Hepatocyte (in vitro differentiated cells): ENCODE results near the gene C19orf53. TPM values are rescaled to one million over a fixed set of nuclear protein-coding genes. Genes with fewer than 3 reads are reported as not detected.
"Not testable (repeated sequence)": the region's sequence is repeated elsewhere in the genome, so short reads cannot be mapped to it uniquely, and the experiment has no call there.

Experiments
- DNase-seq: peaks from one replicate; pipeline ENCODE4 v3.0.0-alpha.2; 2016; ENCODE audit warnings: low spot score
- H2AFZ ChIP-seq: fragments of 200-600 bp; sonication (generic); 2 replicates; pipeline ENCODE4 v1.6.0; 2016; ENCODE audit warnings: antibody characterized with exemption, mild to moderate bottlenecking
- H3K27ac ChIP-seq: fragments of 200-600 bp; sonication (generic); 2 replicates; pipeline ENCODE4 v1.5.1; 2016; ENCODE audit warnings: mild to moderate bottlenecking
- H3K27me3 ChIP-seq: fragments of 200-600 bp; sonication (generic); 2 replicates; pipeline ENCODE4 v1.6.1; 2016
- H3K36me3 ChIP-seq: fragments of 200-600 bp; sonication (generic); replicated peaks from 2 replicates; pipeline ENCODE4 v1.5.1; 2016; ENCODE audit warnings: low read depth; ENCODE audit not compliant: insufficient read depth
- H3K4me1 ChIP-seq: fragments of 200-600 bp; sonication (generic); 2 replicates; pipeline ENCODE4 v1.5.1; 2016; ENCODE audit warnings: mild to moderate bottlenecking, moderate library complexity; ENCODE audit not compliant: insufficient read depth
- H3K4me2 ChIP-seq: fragments of 200-600 bp; sonication (generic); 2 replicates; pipeline ENCODE4 v1.6.0; 2016
- H3K4me3 ChIP-seq: fragments of 200-600 bp; sonication (generic); 2 replicates; pipeline ENCODE4 v1.5.1; 2016; ENCODE audit warnings: mild to moderate bottlenecking
- H3K79me2 ChIP-seq: fragments of 200-600 bp; sonication (generic); 2 replicates; pipeline ENCODE4 v1.6.0; 2017; ENCODE audit warnings: mild to moderate bottlenecking
- H3K9me2 ChIP-seq: fragments of 200-600 bp; sonication (generic); replicated peaks from 2 replicates; pipeline ENCODE4 v1.6.0; 2017; ENCODE audit warnings: mild to moderate bottlenecking; ENCODE audit not compliant: insufficient read depth
- H3K9me3 ChIP-seq: fragments of 200-600 bp; sonication (generic); 2 replicates; pipeline ENCODE4 v1.5.1; 2016; ENCODE audit warnings: low read depth, mild to moderate bottlenecking
- H4K20me1 ChIP-seq: fragments of 200-600 bp; sonication (generic); 2 replicates; pipeline ENCODE4 v1.6.0; 2016; ENCODE audit warnings: mild to moderate bottlenecking; ENCODE audit not compliant: insufficient read depth, poor library complexity, severe bottlenecking
- CTCF ChIP-seq: fragments of 200-600 bp; sonication (generic); IDR thresholded peaks from 2 replicates; pipeline ENCODE4 v1.5.1; 2016; ENCODE audit warnings: antibody characterized with exemption, mild to moderate bottlenecking; ENCODE audit not compliant: poor library complexity
- EZH2 ChIP-seq: fragments of 200-600 bp; sonication (generic); IDR thresholded peaks from 2 replicates; pipeline ENCODE4 v1.6.1; 2016; ENCODE audit warnings: antibody characterized with exemption, mild to moderate bottlenecking, borderline replicate concordance
- EZH2phosphoT487 ChIP-seq: fragments of 200-600 bp; sonication (generic); IDR thresholded peaks from one replicate; pipeline ENCODE4 v1.6.1; 2018; ENCODE audit warnings: antibody characterized with exemption, mild to moderate bottlenecking, low read depth, moderate library complexity; ENCODE audit not compliant: unreplicated experiment, severe bottlenecking
- WGBS: methylation state at CpG from one replicate; pipeline ENCODE4 v1.1.6; 2016; ENCODE audit warnings: low lambda C conversion rate; ENCODE audit errors: missing lambda C conversion rate; 5-methylcytosine and 5-hydroxymethylcytosine counted together
- polyA plus RNA-seq: library from polyadenylated mRNA; unstranded; fragments of >200 nt; fragmentation: Nextera tagmentation; extraction: Ambion mirVana; gene quantifications from 2 replicates; pipeline ENCODE4 v1.2.1, GENCODE V29; 2016
- total RNA-seq: library from RNA; depleted of rRNA; stranded (reverse); fragments of >200 nt; gene quantifications from 2 replicates; pipeline ENCODE4 v1.2.3, GENCODE V29; 2014

Gene C19orf53
- total and polyA plus RNA-seq, 2 experiments from 2014 or later: 89.2 to 220 TPM

- H3K36me3 ChIP-seq: no peaks in the 10 kb centered on the region
- TF ChIP-seq EZH2phosphoT487 (no peak), EZH2 (no peak), CTCF (no peak)
- no peaks in the 10 kb centered on the region for H3K27me3 ChIP-seq
- H2AFZ ChIP-seq: no peak overlapping the region
- no peak overlapping the region for H3K27ac ChIP-seq
- H3K4me1 ChIP-seq: no peaks in the 10 kb centered on the region
- no peaks in the 10 kb centered on the region for H3K9me2 ChIP-seq
- H3K4me2 ChIP-seq: no peak overlapping the region
- peaks cover 8% of the 10 kb centered on the region for H3K79me2 ChIP-seq
- DNase-seq: no peak
- H3K9me3 ChIP-seq: no peaks in the 10 kb centered on the region
- H4K20me1 ChIP-seq: no peaks in the 10 kb centered on the region
- H3K4me3 ChIP-seq: no peak overlapping the region
Observed at GRCh38 chr19:13744174-13744573, 30.1 kb upstream of the C19orf53 start.

DNA sequence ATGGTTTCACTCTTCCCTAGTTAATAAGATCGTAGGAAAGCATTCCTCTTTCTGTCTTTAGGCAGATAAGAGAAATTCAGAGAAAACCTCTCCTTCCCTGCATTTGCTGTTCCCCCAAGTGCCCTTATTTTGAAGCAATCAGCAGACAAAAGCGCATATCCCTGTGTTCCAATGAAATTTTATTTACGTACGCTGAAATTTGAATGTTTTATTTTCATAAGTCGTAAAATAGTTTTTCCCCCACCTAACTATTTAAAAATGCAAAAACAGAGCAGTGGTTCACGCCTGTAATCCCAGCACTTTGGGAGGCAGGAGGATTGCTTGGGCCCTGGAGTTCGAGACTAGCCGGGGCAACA, 27.2 kb upstream of the C19orf53 start:
- H3K4me3 ChIP-seq: peak overlapping the region; percentile 8
- TF ChIP-seq CTCF: no peak
- peak overlapping the region; percentile 30 for H3K27ac ChIP-seq
- H3K9me3 ChIP-seq: no peaks in the 10 kb centered on the region
- peak overlapping the region; percentile 59 for H3K4me2 ChIP-seq
- no peaks in the 10 kb centered on the region for H3K4me1 ChIP-seq
- WGBS: 92% methylated on average over 8 of the region's 8 CpGs
- H4K20me1 ChIP-seq: no peaks in the 10 kb centered on the region
- H2AFZ ChIP-seq: peak overlapping the region; percentile 41
- no peaks in the 10 kb centered on the region for H3K27me3 ChIP-seq
- H3K79me2 ChIP-seq: peaks cover 22% of the 10 kb centered on the region
- H3K36me3 ChIP-seq: no peaks in the 10 kb centered on the region
- H3K9me2 ChIP-seq: no peaks in the 10 kb centered on the region
- DNase-seq: no peak

DNA sequence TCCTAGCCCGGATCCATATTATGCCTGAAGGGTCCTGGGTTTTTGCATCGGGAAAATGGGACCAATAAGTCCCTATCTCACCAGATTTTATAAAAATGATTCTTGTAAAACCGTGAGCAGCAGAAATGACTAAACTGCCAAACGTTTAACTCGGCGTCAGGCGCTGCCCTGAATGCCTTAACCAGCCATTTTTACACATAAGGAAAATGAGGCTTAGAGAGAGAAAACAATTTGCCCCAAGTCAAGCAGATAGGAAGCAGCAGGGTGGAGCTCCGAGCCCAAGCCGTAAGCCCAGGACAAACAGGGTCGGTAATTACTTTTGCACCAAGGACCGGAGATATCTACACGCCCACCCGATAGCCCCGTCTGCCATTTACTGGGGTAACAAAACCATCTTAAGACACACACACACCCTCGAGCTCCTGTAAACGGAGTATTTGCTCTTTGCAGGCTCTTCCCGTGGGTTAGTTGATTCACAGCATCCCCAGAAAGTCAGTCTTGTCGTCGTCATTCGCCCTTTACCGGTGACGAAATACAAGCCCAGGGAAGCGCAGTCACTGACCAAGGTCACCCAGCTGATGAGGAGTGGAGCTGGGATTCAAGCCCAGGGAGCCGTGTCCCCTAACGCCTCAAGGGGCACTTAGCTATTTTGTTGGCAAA, 26.0 kb upstream of the C19orf53 start:
- TF ChIP-seq CTCF: no peak
- no peak for TF ChIP-seq EZH2phosphoT487
- no peak for TF ChIP-seq EZH2
- H3K36me3 ChIP-seq: no peaks in the 10 kb centered on the region
- WGBS: 4% methylated on average over 25 of the region's 25 CpGs

GRCh38 chr19:13751436-13751835, 22.8 kb upstream of the C19orf53 start:
- no peak for DNase-seq
- no peak overlapping the region for H3K4me3 ChIP-seq
- TF ChIP-seq CTCF: no peak
- no peak for TF ChIP-seq EZH2
- TF ChIP-seq EZH2phosphoT487: no peak
- no peaks in the 10 kb centered on the region for H3K27me3 ChIP-seq
- H3K9me2 ChIP-seq: no peaks in the 10 kb centered on the region
- H4K20me1 ChIP-seq: no peaks in the 10 kb centered on the region
- no peak overlapping the region for H3K27ac ChIP-seq
- no peaks in the 10 kb centered on the region for H3K9me3 ChIP-seq
- over 99% methylated on average over 16 of the region's 16 CpGs for WGBS
- H3K36me3 ChIP-seq: no peaks in the 10 kb centered on the region
- H3K79me2 ChIP-seq: peaks cover 22% of the 10 kb centered on the region
- no peak overlapping the region for H2AFZ ChIP-seq
- no peak overlapping the region for H3K4me2 ChIP-seq
- no peaks in the 10 kb centered on the region for H3K4me1 ChIP-seq

More for the DNA sequence above, 26.0 kb upstream of the C19orf53 start:
- no peaks in the 10 kb centered on the region for H3K9me3 ChIP-seq
- H3K4me1 ChIP-seq: no peaks in the 10 kb centered on the region
- peaks cover 22% of the 10 kb centered on the region for H3K79me2 ChIP-seq
- H4K20me1 ChIP-seq: no peaks in the 10 kb centered on the region
- no peaks in the 10 kb centered on the region for H3K27me3 ChIP-seq
- H2AFZ ChIP-seq: peak overlapping the region; percentile 33
- peak overlapping the region; percentile 91 for H3K27ac ChIP-seq
- H3K4me3 ChIP-seq: peak overlapping the region; percentile 49
- no peaks in the 10 kb centered on the region for H3K9me2 ChIP-seq
- DNase-seq: peak; percentile 52
- peak overlapping the region; percentile 83 for H3K4me2 ChIP-seq

DNA sequence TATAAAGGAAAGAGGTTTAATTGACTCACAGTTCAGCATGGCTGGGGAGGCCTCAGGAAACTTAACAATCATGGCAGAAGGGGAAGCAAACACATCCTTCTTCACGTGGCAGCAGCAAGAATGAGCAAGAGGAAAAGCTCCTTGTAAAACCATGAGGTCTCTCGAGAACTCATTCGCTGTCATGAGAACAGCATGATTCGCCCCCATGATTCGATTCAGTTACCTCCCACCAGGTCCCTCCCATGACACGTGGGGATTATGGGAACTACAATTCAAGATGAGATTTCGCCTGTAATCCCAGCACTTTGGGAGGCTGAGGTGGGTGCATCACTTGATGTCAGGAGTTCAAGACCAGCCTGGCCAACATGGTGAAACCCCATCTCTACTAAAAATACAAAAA, 20.6 kb upstream of the C19orf53 start:
- not testable (repeated sequence) for H2AFZ ChIP-seq, H3K36me3 ChIP-seq, H4K20me1 ChIP-seq, DNase-seq, H3K27me3 ChIP-seq, H3K9me3 ChIP-seq, H3K4me1 ChIP-seq, H3K4me2 ChIP-seq, H3K4me3 ChIP-seq, H3K27ac ChIP-seq, H3K9me2 ChIP-seq
- 98% methylated on average over 7 of the region's 7 CpGs for WGBS
- H3K79me2 ChIP-seq: peaks cover 19% of the 10 kb centered on the region
